OCI-LY1 (cell line): Measurements from ENCODE around the gene OR52E1.

Source experiments
- H2AFZ ChIP-seq: fragments of 200-600 bp; sonication (generic), shearing (Covaris generic); 2 replicates; pipeline ENCODE4 v1.6.0; 2014; ENCODE audit warnings: antibody characterized with exemption, mild to moderate bottlenecking, low read length
- H3F3A ChIP-seq: fragments of 200-600 bp; sonication (generic), shearing (Covaris generic); 2 replicates; pipeline ENCODE4 v1.6.0; 2014; ENCODE audit warnings: mild to moderate bottlenecking, antibody characterized with exemption, low read length, moderate library complexity; ENCODE audit not compliant: insufficient read depth
- H3K27ac ChIP-seq: fragments of 200-600 bp; sonication (generic); 2 replicates; pipeline ENCODE4 v1.5.1; 2014; ENCODE audit warnings: low read length, mixed run types, mild to moderate bottlenecking, low read depth; ENCODE audit not compliant: poor library complexity, severe bottlenecking
- H3K27me3 ChIP-seq: fragments of 200-600 bp; sonication (generic); 2 replicates; pipeline ENCODE4 v1.6.0; 2014; ENCODE audit warnings: antibody characterized with exemption, mild to moderate bottlenecking, low read length, moderate library complexity; ENCODE audit not compliant: insufficient read depth
- H3K36me3 ChIP-seq: fragments of 200-600 bp; sonication (generic); 2 replicates; pipeline ENCODE4 v1.6.1; 2014; ENCODE audit warnings: mild to moderate bottlenecking, antibody characterized with exemption, low read length, moderate library complexity, mixed read lengths; ENCODE audit not compliant: insufficient read depth
- H3K4me1 ChIP-seq: fragments of 200-600 bp; sonication (generic); 2 replicates; pipeline ENCODE4 v1.5.1; 2014; ENCODE audit warnings: mild to moderate bottlenecking, low read length, moderate library complexity; ENCODE audit not compliant: insufficient read depth, severe bottlenecking
- H3K4me2 ChIP-seq: fragments of 200-600 bp; sonication (generic), shearing (Covaris generic); 2 replicates; pipeline ENCODE4 v1.6.1; 2014; ENCODE audit warnings: low read length
- H3K4me3 ChIP-seq: fragments of 200-600 bp; sonication (generic); 2 replicates; pipeline ENCODE4 v1.5.1; 2014; ENCODE audit warnings: low read length, low read depth, mild to moderate bottlenecking, mixed read lengths; ENCODE audit not compliant: poor library complexity, severe bottlenecking
- H3K79me2 ChIP-seq: fragments of 200-600 bp; shearing (Covaris generic); 2 replicates; pipeline ENCODE4 v1.6.1; 2016; ENCODE audit warnings: mixed run types, low read length, mixed read lengths; ENCODE audit not compliant: insufficient read depth
- H3K9ac ChIP-seq: fragments of 200-600 bp; sonication (generic), shearing (Covaris generic); 2 replicates; pipeline ENCODE4 v1.6.1; 2014; ENCODE audit warnings: mild to moderate bottlenecking, low read length, mixed read lengths
- H3K9me2 ChIP-seq: fragments of 200-600 bp; sonication (generic), shearing (Covaris generic); 2 replicates; pipeline ENCODE4 v1.6.1; 2014; ENCODE audit warnings: low read depth, mild to moderate bottlenecking, low read length, mixed read lengths
- H3K9me3 ChIP-seq: fragments of 200-600 bp; shearing (Covaris generic); 2 replicates; pipeline ENCODE4 v1.6.1; 2014; ENCODE audit warnings: low read length, mixed read lengths
- H4K20me1 ChIP-seq: fragments of 200-600 bp; sonication (generic), shearing (Covaris generic); 2 replicates; pipeline ENCODE4 v1.6.0; 2016; ENCODE audit warnings: mild to moderate bottlenecking, low read length; ENCODE audit not compliant: insufficient read depth
- EZH2 ChIP-seq: fragments of 200-600 bp; sonication (generic), shearing (Covaris generic); IDR thresholded peaks from 2 replicates; pipeline ENCODE4 v1.8.0; 2017; ENCODE audit warnings: borderline replicate concordance, mixed run types, mild to moderate bottlenecking, antibody characterized with exemption, low read length, moderate library complexity, mixed read lengths
- TF ChIP-seq, protein P1 (sequence below): fragments of 200-600 bp; sonication (generic), shearing (Covaris generic); IDR thresholded peaks from 2 replicates; pipeline ENCODE4 v1.5.1; 2017; ENCODE audit warnings: mild to moderate bottlenecking, antibody characterized with exemption, low read length, moderate library complexity, mixed read lengths

OR52E1 gene

DNA sequence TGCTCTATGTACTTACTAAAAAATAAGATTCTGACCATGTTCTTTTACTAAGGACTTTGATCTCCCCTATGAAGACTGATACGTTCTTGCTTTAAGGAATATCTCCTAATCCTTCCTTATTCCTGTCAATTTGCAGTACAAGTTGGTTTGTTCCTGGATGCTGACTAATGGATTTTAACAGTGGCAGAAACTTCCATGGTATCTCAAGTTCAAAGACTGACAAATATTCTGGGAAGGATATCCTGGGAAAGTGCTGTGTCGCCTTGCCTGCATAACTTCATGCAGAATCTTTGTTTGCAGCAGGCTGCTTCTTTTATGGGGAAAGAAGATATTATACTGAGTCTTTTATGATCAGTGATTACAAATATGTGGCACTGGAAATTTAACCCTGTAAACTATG lies 31.4 kb upstream of the OR52E1 start:
- Histone ChIP-seq H3K4me3 (no peak overlapping the region), H3K4me2 (no peak overlapping the region), H3K9me3 (no peaks in the 10 kb centered on the region), H3K4me1 (no peaks in the 10 kb centered on the region), H3K27ac (no peak overlapping the region), H3F3A (no peaks in the 10 kb centered on the region), H2AFZ (no peak overlapping the region), H3K9me2 (no peaks in the 10 kb centered on the region), H3K79me2 (no peaks in the 10 kb centered on the region), H3K36me3 (no peaks in the 10 kb centered on the region), H4K20me1 (no peaks in the 10 kb centered on the region), H3K27me3 (no peaks in the 10 kb centered on the region), H3K9ac (no peak overlapping the region)
- no peak for TF ChIP-seq EZH2
- TF ChIP-seq, protein P1, sequence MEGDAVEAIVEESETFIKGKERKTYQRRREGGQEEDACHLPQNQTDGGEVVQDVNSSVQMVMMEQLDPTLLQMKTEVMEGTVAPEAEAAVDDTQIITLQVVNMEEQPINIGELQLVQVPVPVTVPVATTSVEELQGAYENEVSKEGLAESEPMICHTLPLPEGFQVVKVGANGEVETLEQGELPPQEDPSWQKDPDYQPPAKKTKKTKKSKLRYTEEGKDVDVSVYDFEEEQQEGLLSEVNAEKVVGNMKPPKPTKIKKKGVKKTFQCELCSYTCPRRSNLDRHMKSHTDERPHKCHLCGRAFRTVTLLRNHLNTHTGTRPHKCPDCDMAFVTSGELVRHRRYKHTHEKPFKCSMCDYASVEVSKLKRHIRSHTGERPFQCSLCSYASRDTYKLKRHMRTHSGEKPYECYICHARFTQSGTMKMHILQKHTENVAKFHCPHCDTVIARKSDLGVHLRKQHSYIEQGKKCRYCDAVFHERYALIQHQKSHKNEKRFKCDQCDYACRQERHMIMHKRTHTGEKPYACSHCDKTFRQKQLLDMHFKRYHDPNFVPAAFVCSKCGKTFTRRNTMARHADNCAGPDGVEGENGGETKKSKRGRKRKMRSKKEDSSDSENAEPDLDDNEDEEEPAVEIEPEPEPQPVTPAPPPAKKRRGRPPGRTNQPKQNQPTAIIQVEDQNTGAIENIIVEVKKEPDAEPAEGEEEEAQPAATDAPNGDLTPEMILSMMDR, result no peak

DNA sequence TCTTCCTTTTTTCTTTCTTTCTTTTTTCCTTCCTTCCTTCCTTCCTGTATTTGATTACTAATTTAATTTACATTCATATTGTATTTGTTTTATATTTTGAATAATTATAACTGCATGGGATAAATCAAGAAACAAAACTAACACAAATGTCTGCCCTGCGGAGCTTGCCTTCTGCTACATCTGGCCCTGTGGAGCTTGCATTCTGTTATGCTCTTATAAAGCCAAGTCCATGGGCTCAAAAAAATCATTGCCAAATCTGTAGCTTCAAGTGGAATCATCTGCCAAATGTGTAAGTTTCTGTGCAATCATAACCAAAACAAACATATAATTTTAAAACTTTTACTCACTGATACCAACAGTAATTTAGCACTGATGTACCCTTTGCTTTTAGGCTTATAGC lies 31.0 kb upstream of the OR52E1 start:
- no peaks in the 10 kb centered on the region for H3F3A ChIP-seq
- no peak overlapping the region for H3K4me3 ChIP-seq
- no peaks in the 10 kb centered on the region for H4K20me1 ChIP-seq
- H2AFZ ChIP-seq, result no peak overlapping the region
- H3K9me2 ChIP-seq, result no peaks in the 10 kb centered on the region
- H3K79me2 ChIP-seq, result no peaks in the 10 kb centered on the region
- H3K36me3 ChIP-seq, result no peaks in the 10 kb centered on the region
- TF ChIP-seq EZH2, result no peak
- TF ChIP-seq, protein P1, result no peak
- no peaks in the 10 kb centered on the region for H3K4me1 ChIP-seq
- no peaks in the 10 kb centered on the region for H3K9me3 ChIP-seq
- no peak overlapping the region for H3K4me2 ChIP-seq
- no peaks in the 10 kb centered on the region for H3K27me3 ChIP-seq
- no peak overlapping the region for H3K9ac ChIP-seq
- no peak overlapping the region for H3K27ac ChIP-seq

DNA sequence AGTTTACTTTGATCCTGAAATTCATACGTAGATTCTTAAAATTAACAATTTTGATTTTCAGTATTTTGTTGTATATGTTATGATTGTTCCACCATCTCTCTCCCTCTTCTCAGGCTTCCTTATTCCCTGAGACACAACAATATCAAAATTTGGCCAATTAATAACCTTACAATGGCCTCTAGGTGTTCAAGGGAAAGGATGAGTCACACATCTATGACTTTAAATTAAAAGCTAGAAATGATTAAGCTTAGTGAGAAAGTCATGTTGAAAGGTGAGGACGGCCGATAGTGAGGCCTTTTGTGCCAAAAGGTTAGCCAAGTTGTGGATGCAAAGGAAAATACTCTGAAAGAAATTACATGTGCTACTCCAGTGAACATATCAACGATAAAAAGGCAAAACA lies 28.5 kb upstream of the OR52E1 start:
- Histone ChIP-seq H3K4me1 (no peaks in the 10 kb centered on the region), H3K9me3 (no peaks in the 10 kb centered on the region), H3K27ac (no peak overlapping the region), H3K4me3 (no peak overlapping the region), H4K20me1 (no peaks in the 10 kb centered on the region), H3K27me3 (no peaks in the 10 kb centered on the region), H3K9ac (no peak overlapping the region), H3K4me2 (no peak overlapping the region), H3K79me2 (no peaks in the 10 kb centered on the region), H3F3A (no peaks in the 10 kb centered on the region), H3K9me2 (no peaks in the 10 kb centered on the region), H3K36me3 (no peaks in the 10 kb centered on the region), H2AFZ (no peak overlapping the region)
- no peak for TF ChIP-seq EZH2
- TF ChIP-seq, protein P1, result no peak
